ENCODE results near the gene SH3PXD2B.
"Not testable (repeated sequence)": the region's sequence is repeated elsewhere in the genome, so short reads cannot be mapped to it uniquely, and the experiment has no call there.

Gene SH3PXD2B

GRCh38 chr5:172410160-172410559, 44.2 kb downstream of the SH3PXD2B start:
- no peak overlapping the region for H3K27ac Mint-ChIP-seq
- DNase-seq (no peak), ATAC-seq (replicated peaks) (peak; percentile 21)
- H3K27me3 Mint-ChIP-seq, result peaks cover 37 to 42% of the 10 kb centered on the region in 2 donors
- H3K4me3 Mint-ChIP-seq, result no peak overlapping the region
- H3K9me3 Mint-ChIP-seq, result no peaks in the 10 kb centered on the region
- no peaks in the 10 kb centered on the region for H3K4me1 Mint-ChIP-seq (ENCODE audit: low read depth in 2 of 2)
- no peaks in the 10 kb centered on the region for H3K36me3 Mint-ChIP-seq (ENCODE audit: insufficient read depth)

DNA sequence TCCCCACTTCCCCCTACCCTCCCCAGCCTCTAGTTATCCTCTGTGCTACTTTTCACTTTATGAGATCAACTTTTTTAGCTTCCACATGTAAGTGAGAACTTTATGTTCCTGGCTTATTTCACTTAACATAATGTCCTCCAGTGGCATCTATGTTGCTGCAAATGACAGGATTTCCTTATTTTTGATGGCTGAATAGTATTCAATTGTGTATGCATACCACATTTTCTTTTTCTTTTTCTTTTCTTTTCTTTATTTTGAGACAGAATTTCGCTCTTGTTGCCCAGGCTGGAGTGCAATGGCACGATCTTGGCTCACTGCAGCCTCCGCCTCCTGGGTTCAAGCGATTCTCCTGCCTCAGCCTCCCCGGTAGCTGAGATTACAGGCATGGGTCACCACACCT, 44.8 kb downstream of the SH3PXD2B start:
- H3K27me3 Mint-ChIP-seq, result peaks cover 37 to 46% of the 10 kb centered on the region in 2 donors
- H3K4me1 Mint-ChIP-seq (ENCODE audit: low read depth in 2 of 2); H3K36me3 Mint-ChIP-seq (ENCODE audit: insufficient read depth); DNase-seq; H3K27ac Mint-ChIP-seq; H3K4me3 Mint-ChIP-seq; H3K9me3 Mint-ChIP-seq; ATAC-seq (replicated peaks): not testable (repeated sequence)

GRCh38 chr5:172407822-172408221, 46.5 kb downstream of the SH3PXD2B start:
- Mint-ChIP-seq H3K36me3 (ENCODE audit: insufficient read depth) (no peaks in the 10 kb centered on the region), H3K9me3 (no peaks in the 10 kb centered on the region), H3K4me3 (no peak overlapping the region), H3K27ac (no peak overlapping the region), H3K4me1 (ENCODE audit: low read depth in 2 of 2) (no peaks in the 10 kb centered on the region), H3K27me3 (peaks cover 33 to 37% of the 10 kb centered on the region in 2 donors)
- no peak for ATAC-seq (replicated peaks)
- no peak for DNase-seq

DNA sequence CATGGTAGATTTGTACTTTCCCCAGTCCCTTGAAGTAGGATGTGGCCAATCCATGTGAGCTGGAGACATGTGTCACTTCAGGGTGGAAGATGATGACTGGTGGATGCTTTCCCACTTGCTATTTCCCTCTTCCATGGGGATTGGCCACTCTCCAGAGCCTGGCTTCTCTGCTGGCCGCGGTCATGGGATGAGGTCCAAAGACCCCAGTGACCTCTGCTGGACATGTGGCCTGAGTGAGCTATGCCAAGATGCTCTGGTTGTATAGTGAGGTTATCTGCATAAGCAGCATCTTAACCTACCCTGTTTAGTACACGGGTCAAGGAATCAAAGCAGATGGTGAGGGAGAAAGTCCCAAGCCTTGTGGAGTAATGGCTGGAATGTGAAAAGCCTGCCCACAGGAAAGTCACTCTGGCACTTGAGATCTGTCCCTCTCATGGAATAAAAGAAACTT, 47.1 kb downstream of the SH3PXD2B start:
- no peak overlapping the region for H3K4me3 Mint-ChIP-seq

GRCh38 chr5:172405226-172406107, 48.9 kb downstream of the SH3PXD2B start:
- Mint-ChIP-seq H3K27ac (no peak overlapping the region), H3K36me3 (ENCODE audit: insufficient read depth) (no peaks in the 10 kb centered on the region), H3K9me3 (no peaks in the 10 kb centered on the region), H3K27me3 (peaks cover 45 to 46% of the 10 kb centered on the region in 2 donors), H3K4me3 (no peak overlapping the region), H3K4me1 (ENCODE audit: low read depth in 2 of 2) (no peaks in the 10 kb centered on the region)
- no peak for ATAC-seq (replicated peaks)
- no peak for DNase-seq

More for the DNA sequence above, 47.1 kb downstream of the SH3PXD2B start:
- peaks cover 32 to 37% of the 10 kb centered on the region in 2 donors for H3K27me3 Mint-ChIP-seq
- no peaks in the 10 kb centered on the region for H3K4me1 Mint-ChIP-seq (ENCODE audit: low read depth in 2 of 2)
- ATAC-seq (replicated peaks) (no peak), DNase-seq (no peak)
- H3K27ac Mint-ChIP-seq, result no peak overlapping the region
- H3K36me3 Mint-ChIP-seq (ENCODE audit: insufficient read depth), result no peaks in the 10 kb centered on the region
- H3K9me3 Mint-ChIP-seq, result no peaks in the 10 kb centered on the region

DNA sequence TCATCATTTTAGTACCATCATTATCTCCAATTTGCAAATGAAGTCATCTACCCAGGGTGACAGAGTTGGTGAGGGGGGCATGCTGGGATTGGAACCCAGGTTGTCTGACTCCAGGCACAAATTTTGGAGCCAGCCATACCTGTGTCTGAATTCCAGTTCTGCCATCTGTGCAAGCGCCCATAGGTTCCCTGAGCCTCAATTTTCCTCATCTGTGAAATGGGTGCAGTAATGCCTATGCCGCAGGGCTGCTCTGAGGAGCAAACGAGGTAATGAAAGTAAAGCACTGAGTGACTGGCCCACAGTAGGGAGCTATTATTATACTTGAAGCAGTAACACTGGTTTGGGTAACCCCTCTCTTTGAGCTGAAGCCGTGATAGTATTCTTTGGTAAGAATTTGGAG, 49.6 kb downstream of the SH3PXD2B start:
- Mint-ChIP-seq H3K9me3 (no peaks in the 10 kb centered on the region), H3K27me3 (peaks cover 42 to 44% of the 10 kb centered on the region in 2 donors), H3K27ac (no peak overlapping the region), H3K4me1 (ENCODE audit: low read depth in 2 of 2) (no peaks in the 10 kb centered on the region), H3K4me3 (no peak overlapping the region), H3K36me3 (ENCODE audit: insufficient read depth) (no peaks in the 10 kb centered on the region)
- ATAC-seq (replicated peaks) (no peak), DNase-seq (no peak)

DNA sequence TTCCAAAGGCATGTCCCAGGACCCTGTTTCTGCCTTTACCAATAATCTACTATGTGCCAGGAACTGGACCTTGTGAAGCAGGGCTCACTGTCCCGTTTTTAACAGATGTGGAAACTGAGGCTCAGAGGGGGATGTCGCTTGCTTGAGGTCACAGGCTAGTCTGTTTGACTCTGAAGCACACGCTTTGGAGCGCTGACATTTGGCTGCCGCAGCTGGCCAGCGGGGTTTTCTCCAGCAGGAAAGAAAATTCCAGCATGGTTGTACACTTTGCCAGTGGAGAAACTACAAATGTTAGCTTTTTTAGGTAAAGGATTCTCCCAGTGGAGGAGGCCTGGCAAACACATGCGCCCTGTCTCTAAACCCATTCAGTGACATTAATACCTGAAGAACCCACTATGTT, 50.5 kb downstream of the SH3PXD2B start:
- H3K4me1 Mint-ChIP-seq (ENCODE audit: low read depth in 2 of 2), result no peaks in the 10 kb centered on the region
- ATAC-seq (replicated peaks), result no peak
- peaks cover 41 to 47% of the 10 kb centered on the region in 2 donors for H3K27me3 Mint-ChIP-seq
- DNase-seq, result no peak
- no peak overlapping the region for H3K27ac Mint-ChIP-seq
- no peak overlapping the region for H3K4me3 Mint-ChIP-seq
- H3K9me3 Mint-ChIP-seq, result no peaks in the 10 kb centered on the region
- no peaks in the 10 kb centered on the region for H3K36me3 Mint-ChIP-seq (ENCODE audit: insufficient read depth)

DNA sequence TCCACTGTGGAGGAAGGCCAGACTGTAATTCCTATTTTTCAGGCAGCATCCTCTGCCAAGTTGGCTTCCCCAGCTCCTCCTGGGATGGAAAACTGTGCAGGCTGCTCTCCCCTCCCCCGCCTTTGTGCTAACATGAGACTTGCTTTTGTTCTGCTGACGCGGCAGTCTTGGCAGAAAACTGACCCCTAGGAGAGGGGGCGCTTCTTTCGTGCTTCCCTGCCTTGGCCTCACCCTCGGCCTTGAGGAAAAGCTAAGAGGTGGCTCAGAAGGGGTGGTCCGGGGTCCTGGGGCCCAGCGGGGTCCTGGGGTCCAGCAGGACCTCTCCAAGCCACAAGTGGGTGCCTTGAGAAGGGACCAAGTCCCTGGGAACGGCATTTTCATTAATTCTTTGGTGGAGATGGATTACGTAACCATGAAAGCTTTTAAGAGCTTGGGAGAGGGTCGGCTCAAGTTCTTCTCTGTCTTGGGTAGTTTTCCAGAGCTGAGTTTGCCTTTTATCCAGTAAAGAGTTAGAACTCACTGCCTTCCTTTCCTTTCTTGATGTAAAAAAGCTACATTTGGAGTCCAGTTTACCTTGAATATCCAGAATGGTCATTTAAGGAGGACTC, 51.0 kb downstream of the SH3PXD2B start:
- H3K4me1 Mint-ChIP-seq (ENCODE audit: low read depth in 2 of 2), result no peaks in the 10 kb centered on the region
- H3K27ac Mint-ChIP-seq, result no peak overlapping the region
- H3K9me3 Mint-ChIP-seq, result no peaks in the 10 kb centered on the region
- ATAC-seq (replicated peaks) (no peak), DNase-seq (no peak)
- peaks cover 40 to 47% of the 10 kb centered on the region in 2 donors for H3K27me3 Mint-ChIP-seq
- H3K4me3 Mint-ChIP-seq, result no peak overlapping the region
- no peaks in the 10 kb centered on the region for H3K36me3 Mint-ChIP-seq (ENCODE audit: insufficient read depth)

DNA sequence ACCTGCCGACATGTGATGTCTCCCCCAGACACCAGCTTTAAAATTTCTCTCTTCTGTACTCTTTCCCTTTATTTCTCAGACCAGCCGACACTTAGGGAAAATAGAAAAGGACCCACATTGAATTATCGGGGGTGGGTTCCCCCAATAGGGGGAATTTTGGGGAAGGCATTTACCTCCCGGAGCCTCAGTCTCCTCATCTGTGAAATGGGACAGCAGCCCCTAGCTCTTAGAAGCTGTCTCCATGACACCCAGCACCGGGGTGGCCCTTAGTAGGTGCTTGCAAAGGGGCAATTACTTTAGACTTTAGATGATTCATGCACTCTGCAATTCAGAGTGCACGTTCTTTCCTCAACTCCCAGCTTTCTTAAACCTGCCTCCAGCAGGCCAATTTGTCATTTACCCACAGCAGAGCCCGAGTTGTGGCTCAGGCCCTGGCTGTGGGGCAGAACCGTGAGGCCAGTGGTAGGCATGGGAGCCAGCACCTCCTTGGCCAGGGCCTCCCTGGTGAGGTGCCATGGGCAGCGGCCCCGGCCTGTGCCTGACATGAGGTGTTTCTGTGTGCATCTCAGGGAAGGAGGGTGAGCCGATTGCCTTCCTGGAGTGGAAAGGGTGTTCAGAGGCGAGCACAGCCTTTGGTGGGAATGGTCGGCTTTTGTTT, 51.7 kb downstream of the SH3PXD2B start:
- Mint-ChIP-seq H3K9me3 (no peaks in the 10 kb centered on the region), H3K27me3 (peaks cover 34 to 47% of the 10 kb centered on the region in 2 donors), H3K4me1 (ENCODE audit: low read depth in 2 of 2) (no peaks in the 10 kb centered on the region), H3K27ac (no peak overlapping the region), H3K36me3 (ENCODE audit: insufficient read depth) (no peaks in the 10 kb centered on the region), H3K4me3 (no peak overlapping the region)
- ATAC-seq (replicated peaks) (no peak), DNase-seq (no peak)

DNA sequence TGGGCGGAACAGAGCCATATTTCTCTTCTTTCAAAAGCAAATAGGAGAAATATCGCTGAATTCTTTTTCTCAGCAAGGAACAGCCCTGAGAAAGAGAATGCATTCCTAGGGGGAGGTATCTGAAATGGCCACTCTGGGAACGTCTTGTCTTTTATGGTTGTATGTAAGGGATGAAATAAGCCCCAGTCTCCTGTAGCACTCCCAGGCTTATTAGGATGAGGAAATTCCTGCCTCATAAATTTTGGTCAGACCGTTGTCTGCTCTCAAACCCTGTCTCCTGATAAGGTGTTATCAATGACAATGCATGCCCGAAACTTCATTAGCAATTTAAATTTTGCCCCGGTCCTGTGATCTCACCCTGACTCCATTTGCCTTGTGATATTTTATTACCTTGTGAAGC, 52.3 kb downstream of the SH3PXD2B start:
- not testable (repeated sequence) for ATAC-seq (replicated peaks); DNase-seq; H3K4me3 Mint-ChIP-seq; H3K36me3 Mint-ChIP-seq (ENCODE audit: insufficient read depth); H3K4me1 Mint-ChIP-seq (ENCODE audit: low read depth in 2 of 2); H3K27ac Mint-ChIP-seq; H3K9me3 Mint-ChIP-seq
- peaks cover 31 to 45% of the 10 kb centered on the region in 2 donors for H3K27me3 Mint-ChIP-seq

GRCh38 chr5:172399826-172400225, 54.5 kb downstream of the SH3PXD2B start:
- no peak overlapping the region for H3K4me3 Mint-ChIP-seq

GRCh38 chr5:172399336-172399735, 55.0 kb downstream of the SH3PXD2B start:
- Mint-ChIP-seq H3K27ac (no peak overlapping the region), H3K27me3 (peaks cover 33 to 42% of the 10 kb centered on the region in 2 donors), H3K4me1 (ENCODE audit: low read depth in 2 of 2) (no peaks in the 10 kb centered on the region), H3K9me3 (peaks cover 6 to 8% of the 10 kb centered on the region in 2 donors), H3K36me3 (ENCODE audit: insufficient read depth) (no peaks in the 10 kb centered on the region), H3K4me3 (no peak overlapping the region)
- no peak for ATAC-seq (replicated peaks)
- DNase-seq, result no peak

More at GRCh38 chr5:172399826-172400225, 54.5 kb downstream of the SH3PXD2B start:
- H3K27ac Mint-ChIP-seq, result no peak overlapping the region
- H3K27me3 Mint-ChIP-seq, result peaks cover 29 to 40% of the 10 kb centered on the region in 2 donors
- H3K36me3 Mint-ChIP-seq (ENCODE audit: insufficient read depth), result no peaks in the 10 kb centered on the region
- ATAC-seq (replicated peaks), result no peak
- no peaks in the 10 kb centered on the region for H3K4me1 Mint-ChIP-seq (ENCODE audit: low read depth in 2 of 2)
- DNase-seq, result no peak
- H3K9me3 Mint-ChIP-seq, result peaks cover 6 to 8% of the 10 kb centered on the region in 2 donors

DNA sequence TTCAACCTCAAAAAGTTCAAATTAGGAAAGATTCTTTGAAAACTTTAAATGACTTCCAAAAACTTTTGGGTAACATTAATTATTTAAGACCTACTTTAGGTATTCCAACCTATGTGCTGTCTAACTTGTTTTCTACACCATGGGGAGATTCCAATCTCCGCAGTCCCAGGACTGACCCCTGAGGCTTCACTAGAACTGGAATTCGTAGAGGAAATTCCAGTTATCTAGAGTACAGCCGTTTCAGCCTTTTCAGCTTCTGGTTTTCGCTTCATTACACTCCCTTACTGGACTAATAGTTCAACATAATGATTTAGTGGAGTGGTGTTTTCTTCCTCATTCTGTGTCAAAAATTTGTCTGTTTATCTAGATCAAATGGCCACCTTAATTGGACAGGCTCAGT, 55.7 kb downstream of the SH3PXD2B start:
- DNase-seq; H3K36me3 Mint-ChIP-seq (ENCODE audit: insufficient read depth); ATAC-seq (replicated peaks); H3K9me3 Mint-ChIP-seq; H3K27ac Mint-ChIP-seq; H3K4me1 Mint-ChIP-seq (ENCODE audit: low read depth in 2 of 2); H3K4me3 Mint-ChIP-seq: not testable (repeated sequence)
- peaks cover 40 to 49% of the 10 kb centered on the region in 2 donors for H3K27me3 Mint-ChIP-seq
